Right atrium auricular region (tissue), 2 donors: ENCODE measurements around the gene SQSTM1. TPM values are rescaled to one million over a fixed set of nuclear protein-coding genes. Genes with fewer than 3 reads are reported as not detected.

Experiments
- DNase-seq: peaks from one replicate; pipeline ENCODE4 v3.0.0-alpha.2; 2019; ENCODE audit warnings: low spot score
- H3K27ac ChIP-seq, 2 donors: fragments of 200-600 bp; sonication (generic); 1 replicate in 1 of 2; 2 replicates in 1 of 2; pipeline ENCODE4 v1.5.1; 2016 to 2019
- H3K27me3 ChIP-seq, 2 donors: fragments of 200-600 bp; sonication (generic); one replicate each; pipeline versions ENCODE4 v1.5.1 to v1.6.0; 2017 to 2019
- H3K36me3 ChIP-seq: fragments of 200-600 bp; sonication (generic); one replicate; pipeline ENCODE4 v1.5.1; 2016
- H3K4me1 ChIP-seq, 2 donors: fragments of 200-600 bp; sonication (generic); one replicate each; pipeline versions ENCODE4 v1.5.1 to v1.6.0; 2017 to 2019
- H3K4me3 ChIP-seq, 2 donors: fragments of 200-600 bp; sonication (generic); 1 replicate in 1 of 2; 2 replicates in 1 of 2; pipeline ENCODE4 v1.5.1; 2017 to 2019; ENCODE audit warnings: mild to moderate bottlenecking in 1 of 2, moderate library complexity in 1 of 2
- H3K9me3 ChIP-seq, 2 donors: fragments of 200-600 bp; sonication (generic); one replicate each; pipeline ENCODE4 v1.5.1; 2019
- total RNA-seq, 2 donors: library from RNA; depleted of rRNA; stranded (reverse); fragments of >200 nt; gene quantifications; one replicate each; pipeline ENCODE4 v1.1.0, GENCODE V29; 2016
- TF ChIP-seq, protein P1 (sequence below), 2 donors: fragments of 200-600 bp; sonication (generic); IDR thresholded peaks; one replicate each; pipeline ENCODE4 v1.5.1; 2019; ENCODE audit warnings: antibody characterized with exemption in 2 of 2

The SQSTM1 gene
- total RNA-seq, 2 donors from 2014 or later = 379 to 436 TPM

- TF ChIP-seq, protein P1, sequence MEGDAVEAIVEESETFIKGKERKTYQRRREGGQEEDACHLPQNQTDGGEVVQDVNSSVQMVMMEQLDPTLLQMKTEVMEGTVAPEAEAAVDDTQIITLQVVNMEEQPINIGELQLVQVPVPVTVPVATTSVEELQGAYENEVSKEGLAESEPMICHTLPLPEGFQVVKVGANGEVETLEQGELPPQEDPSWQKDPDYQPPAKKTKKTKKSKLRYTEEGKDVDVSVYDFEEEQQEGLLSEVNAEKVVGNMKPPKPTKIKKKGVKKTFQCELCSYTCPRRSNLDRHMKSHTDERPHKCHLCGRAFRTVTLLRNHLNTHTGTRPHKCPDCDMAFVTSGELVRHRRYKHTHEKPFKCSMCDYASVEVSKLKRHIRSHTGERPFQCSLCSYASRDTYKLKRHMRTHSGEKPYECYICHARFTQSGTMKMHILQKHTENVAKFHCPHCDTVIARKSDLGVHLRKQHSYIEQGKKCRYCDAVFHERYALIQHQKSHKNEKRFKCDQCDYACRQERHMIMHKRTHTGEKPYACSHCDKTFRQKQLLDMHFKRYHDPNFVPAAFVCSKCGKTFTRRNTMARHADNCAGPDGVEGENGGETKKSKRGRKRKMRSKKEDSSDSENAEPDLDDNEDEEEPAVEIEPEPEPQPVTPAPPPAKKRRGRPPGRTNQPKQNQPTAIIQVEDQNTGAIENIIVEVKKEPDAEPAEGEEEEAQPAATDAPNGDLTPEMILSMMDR (IDR thresholded peaks at IDR 0.05) = no peak
- H3K36me3 ChIP-seq = peaks cover 27% of the 10 kb centered on the region
- peak overlapping the region; percentile 96 to 100 for H3K27ac ChIP-seq
- H3K4me1 ChIP-seq = peaks cover 0 to 67% of the 10 kb centered on the region in 2 donors
- H3K27me3 ChIP-seq = no peaks in the 10 kb centered on the region
- H3K4me3 ChIP-seq = peak overlapping the region; percentile 76 to 100
- H3K9me3 ChIP-seq = no peaks in the 10 kb centered on the region
- DNase-seq = no peak
Observed at GRCh38 chr5:179819296-179820126, 1.2 kb upstream of the SQSTM1 start.

DNA sequence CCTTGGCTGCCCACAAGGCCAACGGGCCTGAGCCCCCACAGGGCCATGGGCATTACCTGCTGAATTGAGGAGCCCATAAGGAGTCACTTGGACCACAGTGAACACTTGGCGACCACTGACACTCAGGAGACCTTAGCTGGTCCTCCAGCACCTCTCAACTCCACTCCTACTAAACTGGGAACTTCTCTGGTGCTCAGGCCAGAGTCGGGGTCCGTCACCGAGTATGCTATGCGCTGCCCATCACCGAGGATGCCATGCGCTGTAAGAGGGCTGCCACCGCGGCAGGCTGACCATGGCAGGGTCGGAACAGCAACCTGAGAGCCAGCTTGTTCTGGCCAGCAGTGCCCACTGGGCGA is 600 bp upstream of the SQSTM1 start:
- no peak for DNase-seq
- Histone ChIP-seq H3K4me1 (peaks cover 0 to 73% of the 10 kb centered on the region in 2 donors), H3K9me3 (no peaks in the 10 kb centered on the region), H3K27ac (peak overlapping the region; percentile 96 to 100), H3K4me3 (peak overlapping the region; percentile 76 to 100), H3K36me3 (peaks cover 33% of the 10 kb centered on the region), H3K27me3 (no peaks in the 10 kb centered on the region)
- TF ChIP-seq, protein P1 (IDR thresholded peaks at IDR 0.05) = no peak

DNA sequence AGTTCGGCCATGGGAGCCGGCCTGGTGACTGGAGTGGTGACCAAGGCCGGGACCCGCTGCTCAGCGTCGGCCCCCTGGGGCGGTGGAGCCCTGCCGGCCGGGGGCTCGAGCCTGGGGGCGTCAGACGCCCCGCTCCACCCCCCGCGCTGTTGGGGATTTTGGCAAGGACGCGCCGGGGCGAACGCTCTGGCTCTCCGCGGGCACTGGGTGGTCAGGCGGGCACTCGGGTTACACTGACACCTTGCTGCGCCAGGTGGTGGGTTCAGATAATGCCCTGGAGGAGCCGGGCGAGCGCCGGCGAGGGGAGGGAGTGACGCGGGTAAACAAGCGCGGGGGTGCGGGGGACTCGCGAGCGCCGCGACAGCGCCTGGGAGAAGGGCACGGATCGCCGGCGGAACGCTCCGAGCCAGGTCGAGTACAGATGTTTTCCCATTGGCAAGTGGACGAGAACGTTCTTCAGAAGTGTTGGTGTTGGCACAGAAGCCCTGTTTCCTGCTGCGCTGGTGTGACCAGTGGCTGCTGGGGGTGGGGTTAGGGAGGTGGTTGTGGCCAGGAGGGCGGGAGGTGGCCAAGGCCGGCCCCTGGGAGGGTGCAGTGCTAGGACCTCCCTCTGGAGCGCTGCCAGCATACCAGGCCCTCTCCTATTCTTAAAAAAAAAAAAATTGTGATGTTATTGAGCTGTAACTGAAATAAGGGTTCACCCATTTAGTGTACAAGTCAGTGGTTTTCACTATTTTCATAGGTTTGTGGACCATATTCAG is 773 bp downstream of the SQSTM1 start:
- TF ChIP-seq, protein P1 (IDR thresholded peaks at IDR 0.05) = no peak
- H3K4me1 ChIP-seq = peaks cover 0 to 78% of the 10 kb centered on the region in 2 donors
- peaks cover 47% of the 10 kb centered on the region for H3K36me3 ChIP-seq

DNA sequence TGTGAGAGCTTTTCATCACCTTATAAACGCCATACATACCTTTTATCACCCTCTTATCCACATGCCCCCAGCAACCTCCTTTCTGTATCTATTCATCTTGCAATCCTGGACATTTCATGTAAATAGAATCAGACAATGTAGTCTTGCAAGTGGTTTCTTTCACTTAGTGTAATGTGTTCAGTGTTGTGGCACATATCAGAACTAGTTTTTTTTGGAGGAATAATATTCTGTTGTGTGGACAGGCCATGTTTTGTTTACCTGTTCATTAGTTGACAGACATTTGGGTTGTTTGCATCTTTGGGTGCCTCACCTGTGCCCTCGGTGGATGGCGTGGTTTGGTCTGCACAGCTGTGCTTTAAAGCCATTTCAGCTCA is 1.3 kb downstream of the SQSTM1 start:
- Histone ChIP-seq H3K27me3 (no peaks in the 10 kb centered on the region), H3K4me3 (peak overlapping the region; percentile 76 to 100), H3K27ac (peak overlapping the region; percentile 96 to 100), H3K4me1 (peaks cover 0 to 74% of the 10 kb centered on the region in 2 donors), H3K36me3 (peaks cover 53% of the 10 kb centered on the region), H3K9me3 (no peaks in the 10 kb centered on the region)
- DNase-seq = no peak
- TF ChIP-seq, protein P1 (IDR thresholded peaks at IDR 0.05) = no peak

More for the DNA sequence above, 773 bp downstream of the SQSTM1 start:
- Histone ChIP-seq H3K27ac (peak overlapping the region; percentile 96 to 100), H3K27me3 (no peaks in the 10 kb centered on the region), H3K4me3 (peak overlapping the region; percentile 76 to 100), H3K9me3 (no peaks in the 10 kb centered on the region)
- DNase-seq = peak; percentile 96

DNA sequence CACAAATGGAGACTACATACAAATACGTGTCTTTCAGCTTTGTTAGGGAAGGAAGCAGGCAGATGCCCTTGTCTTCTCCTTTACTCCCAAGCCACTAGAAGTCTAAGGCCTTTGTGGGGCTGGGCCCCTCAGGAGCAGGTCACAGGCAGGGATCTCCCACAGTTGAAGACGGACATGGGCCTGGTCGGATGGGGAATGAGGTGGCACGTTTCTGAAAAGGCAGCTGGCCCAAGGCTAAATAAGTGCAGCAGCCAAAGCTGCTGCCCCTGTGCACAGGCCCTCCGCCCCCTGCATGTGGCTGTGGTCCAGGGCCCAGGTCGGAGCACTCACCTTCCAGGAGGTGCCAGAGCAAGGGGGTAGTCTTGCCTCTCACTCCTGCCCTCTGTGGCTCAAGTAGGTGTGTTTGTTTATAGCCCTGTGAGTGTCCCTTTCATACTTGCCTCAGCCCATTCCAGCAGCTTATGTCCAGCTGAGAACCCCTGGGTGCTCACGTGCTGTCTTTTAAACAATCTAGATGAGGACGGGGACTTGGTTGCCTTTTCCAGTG is 1.8 kb downstream of the SQSTM1 start:
- peak overlapping the region; percentile 76 to 100 for H3K4me3 ChIP-seq
- peaks cover 57% of the 10 kb centered on the region for H3K36me3 ChIP-seq
- H3K27me3 ChIP-seq = no peaks in the 10 kb centered on the region
- no peak for DNase-seq
- H3K27ac ChIP-seq = peak overlapping the region; percentile 96 to 100
- peaks cover 0 to 74% of the 10 kb centered on the region in 2 donors for H3K4me1 ChIP-seq
- TF ChIP-seq, protein P1 (IDR thresholded peaks at IDR 0.05) = no peak
- H3K9me3 ChIP-seq = no peaks in the 10 kb centered on the region
